SU-DHL-6 (cell line): ENCODE results near the gene RMDN3.

Experiments
- H2AFZ ChIP-seq: fragments of 200-600 bp; sonication (generic); 2 replicates; pipeline ENCODE4 v1.6.1; 2014; ENCODE audit warnings: low read depth, mild to moderate bottlenecking, moderate library complexity, mixed read lengths, antibody characterized with exemption, low read length; ENCODE audit not compliant: severe bottlenecking
- H3F3A ChIP-seq: fragments of 200-600 bp; shearing (Covaris generic); 2 replicates; pipeline ENCODE4 v1.6.0; 2016; ENCODE audit warnings: antibody characterized with exemption, mild to moderate bottlenecking; ENCODE audit not compliant: insufficient read depth
- H3K27ac ChIP-seq: fragments of 200-600 bp; sonication (generic); 2 replicates; pipeline ENCODE4 v1.5.1; 2016; ENCODE audit warnings: low read depth, mild to moderate bottlenecking, low read length, moderate library complexity, mixed read lengths
- H3K27me3 ChIP-seq: fragments of 200-600 bp; sonication (generic), shearing (Covaris generic); 2 replicates; pipeline ENCODE4 v1.6.0; 2014; ENCODE audit warnings: mild to moderate bottlenecking, low read length
- H3K36me3 ChIP-seq: fragments of 200-600 bp; sonication (generic); 2 replicates; pipeline ENCODE4 v1.6.1; 2014; ENCODE audit warnings: mild to moderate bottlenecking, low read length, mixed read lengths
- H3K4me2 ChIP-seq: fragments of 300-600, 200-600 bp; shearing (Covaris generic), sonication (generic); 2 replicates; pipeline ENCODE4 v1.6.0; 2014; ENCODE audit warnings: low read length, low read depth, mild to moderate bottlenecking; ENCODE audit not compliant: poor library complexity, severe bottlenecking
- H3K4me3 ChIP-seq: fragments of 200-600 bp; sonication (generic); 2 replicates; pipeline ENCODE4 v1.5.1; 2014; ENCODE audit warnings: antibody characterized with exemption, low read length, mild to moderate bottlenecking, mixed read lengths; ENCODE audit not compliant: insufficient read depth, poor library complexity, severe bottlenecking
- H3K79me2 ChIP-seq: fragments of 200-600 bp; sonication (generic); 2 replicates; pipeline ENCODE4 v1.6.1; 2014; ENCODE audit warnings: mild to moderate bottlenecking, low read length, moderate library complexity; ENCODE audit not compliant: insufficient read depth
- H3K9ac ChIP-seq: fragments of 200-600 bp; sonication (generic); 2 replicates; pipeline ENCODE4 v1.7.0; 2014; ENCODE audit warnings: mild to moderate bottlenecking, low read length
- H3K9me2 ChIP-seq: fragments of 200-600 bp; sonication (generic); replicated peaks from 2 replicates; pipeline ENCODE4 v1.6.1; 2014; ENCODE audit warnings: low read length; ENCODE audit not compliant: insufficient read depth
- H3K9me3 ChIP-seq: fragments of 200-600 bp; sonication (generic); 2 replicates; pipeline ENCODE4 v1.6.1; 2014; ENCODE audit warnings: low read length, mixed read lengths; ENCODE audit not compliant: insufficient read depth
- H4K20me1 ChIP-seq: fragments of 200-600 bp; sonication (generic); 2 replicates; pipeline ENCODE4 v1.6.1; 2014; ENCODE audit warnings: low read depth, mild to moderate bottlenecking, antibody characterized with exemption, low read length, moderate library complexity, mixed read lengths
- CTCF ChIP-seq: fragments of 200-600 bp; sonication (generic); IDR thresholded peaks from one replicate; pipeline ENCODE4 v1.5.1; 2017; ENCODE audit warnings: antibody characterized with exemption, mild to moderate bottlenecking, low read length, moderate library complexity; ENCODE audit not compliant: insufficient read depth, poor library complexity, severe bottlenecking
- EZH2phosphoT487 ChIP-seq: fragments of 200-600 bp; sonication (generic), shearing (Covaris generic); conservative IDR thresholded peaks from 2 replicates; pipeline ENCODE4 v1.6.1; 2018; ENCODE audit warnings: mild to moderate bottlenecking, antibody characterized with exemption, low read length, moderate library complexity, mixed read lengths

Gene RMDN3

GRCh38 chr15:40766906-40767837 is 12.1 kb upstream of the RMDN3 start:
- TF ChIP-seq CTCF (no peak), EZH2phosphoT487 (no peak)
- H3K9me3 ChIP-seq, result no peaks in the 10 kb centered on the region
- no peak overlapping the region for H2AFZ ChIP-seq
- H3F3A ChIP-seq, result peaks cover 46% of the 10 kb centered on the region
- no peaks in the 10 kb centered on the region for H3K27me3 ChIP-seq
- no peak overlapping the region for H3K4me2 ChIP-seq
- no peaks in the 10 kb centered on the region for H3K36me3 ChIP-seq
- no peaks in the 10 kb centered on the region for H3K9me2 ChIP-seq
- no peak overlapping the region for H3K9ac ChIP-seq
- H3K4me3 ChIP-seq, result no peak overlapping the region
- no peaks in the 10 kb centered on the region for H4K20me1 ChIP-seq
- H3K27ac ChIP-seq, result peak overlapping the region; percentile 84; the same call in 1 of the 2 replicates
- H3K79me2 ChIP-seq, result no peaks in the 10 kb centered on the region

GRCh38 chr15:40766194-40766815 is 11.3 kb upstream of the RMDN3 start:
- peaks cover 52% of the 10 kb centered on the region for H3F3A ChIP-seq
- H3K36me3 ChIP-seq, result no peaks in the 10 kb centered on the region
- no peaks in the 10 kb centered on the region for H3K27me3 ChIP-seq
- H2AFZ ChIP-seq, result no peak overlapping the region
- no peaks in the 10 kb centered on the region for H3K9me2 ChIP-seq
- no peak overlapping the region for H3K4me2 ChIP-seq
- H3K79me2 ChIP-seq, result no peaks in the 10 kb centered on the region
- TF ChIP-seq EZH2phosphoT487 (no peak), CTCF (no peak)
- H4K20me1 ChIP-seq, result no peaks in the 10 kb centered on the region
- no peaks in the 10 kb centered on the region for H3K9me3 ChIP-seq
- H3K4me3 ChIP-seq, result no peak overlapping the region
- H3K9ac ChIP-seq, result 0 out of 2 replicates have a peak overlapping the region, but pooled peaks have one; percentile 81
- peak overlapping the region; percentile 84 for H3K27ac ChIP-seq

- TF ChIP-seq CTCF (no peak), EZH2phosphoT487 (no peak)
- Histone ChIP-seq H3K79me2 (no peaks in the 10 kb centered on the region), H3K4me2 (peak overlapping the region; percentile 74), H3K27me3 (no peaks in the 10 kb centered on the region), H2AFZ (peak overlapping the region; percentile 42), H3K36me3 (no peaks in the 10 kb centered on the region), H4K20me1 (no peaks in the 10 kb centered on the region), H3F3A (peaks cover 45% of the 10 kb centered on the region), H3K27ac (peak overlapping the region; percentile 84), H3K9me2 (no peaks in the 10 kb centered on the region), H3K9ac (peak overlapping the region; percentile 81), H3K9me3 (no peaks in the 10 kb centered on the region), H3K4me3 (peak overlapping the region; percentile 67)
These were observed 9.6 kb upstream of the RMDN3 start for GRCh38 chr15:40764629-40765103.
